ENCODE results near the gene PALM3.

GRCh38 chr19:14111486-14111885 lies 49.6 kb upstream of the PALM3 start:
- TF ChIP-seq MAX (IDR thresholded peaks at IDR 0.05): no peak
- no peak for TF ChIP-seq CTCF (IDR thresholded peaks at IDR 0.05 in 2 of 3, conservative IDR thresholded peaks at IDR 0.05 in 1 of 3; ENCODE audit: borderline replicate concordance in 1 of 3, insufficient read depth in 1 of 3, low read depth in 2 of 3, low read length in 2 of 3)

Data from HCT116 (cell line).